ENCODE data around the gene ARRDC2.

- TF ChIP-seq CTCF (IDR thresholded peaks at IDR 0.05; ENCODE audit: low read depth, low read length) (no peak), POLR2A (IDR thresholded peaks at IDR 0.05; ENCODE audit: extremely low read depth, insufficient read length) (no peak), MAX (IDR thresholded peaks at IDR 0.05; ENCODE audit: low read depth, low read length) (no peak), MYC (IDR thresholded peaks at IDR 0.05; ENCODE audit: low read depth, low read length) (no peak)
These were observed 25.5 kb upstream of the ARRDC2 start for GRCh38 chr19:17982430-17982829.

Measured in NB4 (cell line).